ENCODE results near the gene EIF3A.

- TF ChIP-seq POLR2A (IDR thresholded peaks at IDR 0.05) (no peak), CTCF (IDR thresholded peaks at IDR 0.05) (no peak), EP300 (IDR thresholded peaks at IDR 0.05) (no peak), POLR2AphosphoS5 (IDR thresholded peaks at IDR 0.05) (no peak)
These were observed 20.5 kb downstream of the EIF3A start for GRCh38 chr10:119060107-119060506.
